Stomach (tissue), 4 donors: ENCODE data around the gene THSD7A.

Source experiments
- CTCF ChIP-seq, 7 experiments: fragments of 450-650 bp in 4 of 7; fragments of 200-600 bp in 3 of 7; sonication (generic) in 3 of 7; IDR thresholded peaks; one replicate each; pipeline ENCODE4 v1.5.1; 2016 to 2019; ENCODE audit warnings: antibody characterized with exemption in 7 of 7, control low read depth in 2 of 7, mild to moderate bottlenecking in 1 of 7
- POLR2AphosphoS5 ChIP-seq, 3 donors: sonication (generic); formaldehyde crosslinking; IDR thresholded peaks; one replicate each; pipeline ENCODE4 v1.6.1; 2016; ENCODE audit warnings: antibody characterized with exemption in 3 of 3

DNA sequence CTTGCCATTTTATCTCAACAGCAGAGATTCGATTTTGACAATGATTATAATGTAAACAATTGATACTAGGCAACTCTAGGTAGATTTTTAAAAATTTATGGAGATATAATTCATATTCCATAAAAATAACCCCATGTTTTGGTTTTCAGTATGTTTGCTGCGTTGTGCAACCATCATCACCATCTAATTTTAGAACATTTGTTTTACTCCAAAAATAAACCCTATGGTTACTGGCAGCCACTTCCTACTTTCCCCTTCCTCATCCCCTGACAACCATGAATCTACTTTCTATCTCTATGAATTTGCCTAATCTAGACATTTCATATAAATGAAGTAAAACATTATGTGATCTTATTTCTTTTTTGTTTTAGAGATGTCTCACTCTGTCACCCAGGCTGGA, 401.9 kb downstream of the THSD7A start:
- TF ChIP-seq POLR2AphosphoS5 (IDR thresholded peaks at IDR 0.05), result no peak
- no peak for TF ChIP-seq CTCF (IDR thresholded peaks at IDR 0.05)
